PC-9 (cell line): ENCODE results near the gene APELA. TPM values are rescaled to one million over a fixed set of nuclear protein-coding genes. Genes with fewer than 3 reads are reported as not detected.

Source experiments
- BruUV-seq: library from RNA; stranded (reverse); fragments of 400-500 nt; replicated peaks from 2 replicates; lab custom pipeline; 2021; lab: Mats Ljungman, UMichigan
- CTCF ChIA-PET: fragments of 300-600 bp; sonication (Branson Sonifier 250); formaldehyde crosslinking; loops from one replicate; lab custom pipeline; 2022; ENCODE audit warnings: antibody characterized with exemption; lab: Charles Lee
- POLR2A ChIA-PET: fragments of 300-600 bp; sonication (Branson Sonifier 250); formaldehyde crosslinking; loops from one replicate; lab custom pipeline; 2022; ENCODE audit warnings: antibody characterized with exemption; ENCODE audit not compliant: unreplicated experiment; lab: Charles Lee
- DNase-seq, 2 experiments: peaks; one replicate each; pipeline versions ENCODE4 v3.0.0 to v3.0.0-alpha.2; 2015 to 2022; ENCODE audit warnings: mixed read lengths in 1 of 2
- H2AFZ ChIP-seq: fragments of 200-600 bp; sonication (generic); 2 replicates; pipeline ENCODE4 v1.8.1; 2017; ENCODE audit warnings: antibody characterized with exemption
- H3F3A ChIP-seq: fragments of 200-600 bp; sonication (generic); 2 replicates; pipeline ENCODE4 v1.8.1; 2017; ENCODE audit warnings: antibody characterized with exemption, mild to moderate bottlenecking, low read depth; ENCODE audit not compliant: insufficient read depth
- H3K27ac ChIP-seq: fragments of 200-600 bp; sonication (generic); 2 replicates; pipeline ENCODE4 v1.6.1; 2016; ENCODE audit warnings: mixed run types
- H3K27me3 ChIP-seq: fragments of 200-600 bp; sonication (generic); 2 replicates; pipeline ENCODE4 v1.6.1; 2016; ENCODE audit warnings: low read depth, mixed run types; ENCODE audit not compliant: insufficient read depth
- H3K36me3 ChIP-seq: fragments of 200-600 bp; sonication (generic); 2 replicates; pipeline ENCODE4 v1.6.1; 2016; ENCODE audit warnings: low read depth, mixed run types
- H3K4me1 ChIP-seq: fragments of 200-600 bp; sonication (generic); replicated peaks from 2 replicates; pipeline ENCODE4 v1.6.1; 2016; ENCODE audit warnings: mixed run types; ENCODE audit not compliant: insufficient read depth
- H3K4me2 ChIP-seq: fragments of 200-600 bp; sonication (generic); 2 replicates; pipeline ENCODE4 v1.6.1; 2017; ENCODE audit warnings: mixed run types
- H3K4me3 ChIP-seq: fragments of 200-600 bp; sonication (generic); 2 replicates; pipeline ENCODE4 v1.6.1; 2016; ENCODE audit warnings: mixed run types
- H3K79me2 ChIP-seq: fragments of 200-600 bp; sonication (generic); 2 replicates; pipeline ENCODE4 v1.6.1; 2017; ENCODE audit warnings: low read depth, mixed run types
- H3K9me2 ChIP-seq: fragments of 200-600 bp; sonication (generic); 2 replicates; pipeline ENCODE4 v1.8.1; 2017; ENCODE audit warnings: mild to moderate bottlenecking; ENCODE audit not compliant: insufficient read depth
- H3K9me3 ChIP-seq: fragments of 200-600 bp; sonication (generic); 2 replicates; pipeline ENCODE4 v1.8.1; 2016; ENCODE audit warnings: low read depth; ENCODE audit not compliant: insufficient read depth
- H4K20me1 ChIP-seq: fragments of 200-600 bp; sonication (generic); 2 replicates; pipeline ENCODE4 v1.8.1; 2017; ENCODE audit not compliant: insufficient read depth
- EZH2 ChIP-seq: fragments of 200-600 bp; sonication (generic); IDR thresholded peaks from 2 replicates; pipeline ENCODE4 v1.8.0; 2017; ENCODE audit warnings: antibody characterized with exemption, low read depth
- intact Hi-C: fragments of 100-400 bp; cut with micrococcal nuclease; formaldehyde crosslinking; loops from one replicate; pipeline ENCODE4 v1.10.0; 2022; ENCODE audit not compliant: unreplicated experiment
- total RNA-seq: library from RNA; stranded (reverse); gene quantifications from 2 replicates; pipeline ENCODE4 v1.2.3, GENCODE V29; 2021
- TF ChIP-seq, protein P1 (sequence below): fragments of 200-600 bp; sonication (generic); conservative IDR thresholded peaks from 2 replicates; pipeline ENCODE4 v1.6.1; 2017; ENCODE audit warnings: mixed run types, antibody characterized with exemption, mild to moderate bottlenecking, moderate library complexity

Gene APELA
- total RNA-seq, 1 experiment from 2014 or later: not detected

DNA sequence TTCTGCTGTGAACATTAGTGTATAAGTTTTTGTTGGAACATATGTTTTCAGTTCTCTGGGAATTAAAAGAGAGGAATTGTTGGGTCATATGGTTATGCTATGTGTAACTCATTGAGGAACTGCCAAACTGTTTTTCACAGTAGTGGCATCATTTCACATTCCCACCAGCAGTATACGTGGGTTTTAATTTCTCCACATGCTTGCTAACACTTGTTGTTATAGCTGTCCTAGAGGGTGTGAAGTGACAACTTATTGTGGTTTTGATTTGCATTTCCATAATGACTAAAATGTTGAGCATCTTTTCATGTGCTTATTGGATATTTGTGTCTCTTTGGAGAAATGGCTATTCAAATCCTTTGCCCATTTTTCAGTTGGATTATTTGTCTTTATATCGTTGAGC lies 13.7 kb downstream of the APELA start:
- intact Hi-C loops: no loop called here
- H4K20me1 ChIP-seq: no peaks in the 10 kb centered on the region
- H3K27me3 ChIP-seq: no peaks in the 10 kb centered on the region
- no peaks in the 10 kb centered on the region for H3K9me2 ChIP-seq
- no TSS peak for BruUV-seq
- no peak overlapping the region for H2AFZ ChIP-seq
- CTCF ChIA-PET: no interaction called here
- POLR2A ChIA-PET: no interaction called here
- no peaks in the 10 kb centered on the region for H3F3A ChIP-seq
- no peak overlapping the region for H3K27ac ChIP-seq
- no peak overlapping the region for H3K4me3 ChIP-seq
- H3K36me3 ChIP-seq: no peaks in the 10 kb centered on the region
- H3K9me3 ChIP-seq: no peaks in the 10 kb centered on the region
- no peak for DNase-seq
- no peak overlapping the region for H3K4me2 ChIP-seq
- H3K4me1 ChIP-seq: no peaks in the 10 kb centered on the region
- H3K79me2 ChIP-seq: no peaks in the 10 kb centered on the region
- TF ChIP-seq, protein P1, sequence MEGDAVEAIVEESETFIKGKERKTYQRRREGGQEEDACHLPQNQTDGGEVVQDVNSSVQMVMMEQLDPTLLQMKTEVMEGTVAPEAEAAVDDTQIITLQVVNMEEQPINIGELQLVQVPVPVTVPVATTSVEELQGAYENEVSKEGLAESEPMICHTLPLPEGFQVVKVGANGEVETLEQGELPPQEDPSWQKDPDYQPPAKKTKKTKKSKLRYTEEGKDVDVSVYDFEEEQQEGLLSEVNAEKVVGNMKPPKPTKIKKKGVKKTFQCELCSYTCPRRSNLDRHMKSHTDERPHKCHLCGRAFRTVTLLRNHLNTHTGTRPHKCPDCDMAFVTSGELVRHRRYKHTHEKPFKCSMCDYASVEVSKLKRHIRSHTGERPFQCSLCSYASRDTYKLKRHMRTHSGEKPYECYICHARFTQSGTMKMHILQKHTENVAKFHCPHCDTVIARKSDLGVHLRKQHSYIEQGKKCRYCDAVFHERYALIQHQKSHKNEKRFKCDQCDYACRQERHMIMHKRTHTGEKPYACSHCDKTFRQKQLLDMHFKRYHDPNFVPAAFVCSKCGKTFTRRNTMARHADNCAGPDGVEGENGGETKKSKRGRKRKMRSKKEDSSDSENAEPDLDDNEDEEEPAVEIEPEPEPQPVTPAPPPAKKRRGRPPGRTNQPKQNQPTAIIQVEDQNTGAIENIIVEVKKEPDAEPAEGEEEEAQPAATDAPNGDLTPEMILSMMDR: no peak
- TF ChIP-seq EZH2: no peak

DNA sequence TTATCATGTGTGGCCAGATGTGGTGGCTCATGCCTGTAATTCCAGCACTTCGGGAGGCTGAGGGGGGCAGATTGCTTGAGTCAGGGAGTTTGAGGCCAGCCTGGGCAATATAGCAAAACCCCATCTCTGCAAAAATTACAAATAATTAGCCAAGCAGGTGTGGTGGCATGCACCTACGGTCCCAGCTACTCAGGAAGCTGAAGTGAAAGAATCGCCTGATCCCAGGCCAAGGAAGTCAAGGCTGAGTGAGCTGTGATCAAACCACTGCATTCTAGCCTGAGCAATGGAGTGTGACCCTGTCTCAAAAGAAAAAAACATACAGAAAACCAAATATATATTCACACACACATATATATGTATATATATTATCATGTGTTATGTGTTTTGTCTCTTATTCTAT lies 15.0 kb downstream of the APELA start:
- ChIA-PET CTCF (no interaction called here), POLR2A (no interaction called here)
- H2AFZ ChIP-seq: no peak overlapping the region
- no peak for DNase-seq
- no TSS peak for BruUV-seq
- H3K36me3 ChIP-seq: no peaks in the 10 kb centered on the region
- H3K4me1 ChIP-seq: no peaks in the 10 kb centered on the region
- no peaks in the 10 kb centered on the region for H3F3A ChIP-seq
- no peak overlapping the region for H3K4me2 ChIP-seq
- H3K27me3 ChIP-seq: no peaks in the 10 kb centered on the region
- intact Hi-C loops: no loop called here
- H4K20me1 ChIP-seq: no peaks in the 10 kb centered on the region
- no peaks in the 10 kb centered on the region for H3K9me3 ChIP-seq
- TF ChIP-seq, protein P1: no peak
- no peak for TF ChIP-seq EZH2
- no peak overlapping the region for H3K4me3 ChIP-seq
- H3K9me2 ChIP-seq: no peaks in the 10 kb centered on the region
- H3K79me2 ChIP-seq: no peaks in the 10 kb centered on the region
- no peak overlapping the region for H3K27ac ChIP-seq

DNA sequence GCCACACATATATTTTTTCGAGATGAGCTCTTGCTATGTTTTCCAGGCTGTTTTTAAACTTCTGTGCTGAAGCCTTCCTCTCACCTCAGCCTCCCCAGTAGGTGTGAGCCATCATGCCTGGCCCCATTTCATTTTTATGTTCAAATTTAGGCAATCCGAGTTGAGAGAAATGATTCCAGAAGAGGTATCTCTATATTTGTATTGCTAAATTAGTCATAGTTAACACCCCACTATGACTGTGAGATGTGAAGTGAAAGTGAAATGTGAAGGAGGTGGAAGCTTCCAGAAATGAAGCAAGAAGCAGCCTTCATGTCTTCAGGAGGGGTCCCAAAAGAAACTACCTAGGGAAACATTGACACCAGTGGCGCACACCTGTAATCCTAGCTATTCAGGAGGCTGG lies 17.7 kb downstream of the APELA start:
- no peaks in the 10 kb centered on the region for H3K36me3 ChIP-seq
- TF ChIP-seq, protein P1: no peak
- no peak for TF ChIP-seq EZH2
- no peaks in the 10 kb centered on the region for H3K27me3 ChIP-seq
- H3K4me1 ChIP-seq: no peaks in the 10 kb centered on the region
- no peaks in the 10 kb centered on the region for H3K9me2 ChIP-seq
- no peak overlapping the region for H2AFZ ChIP-seq
- BruUV-seq: no TSS peak
- ChIA-PET POLR2A (interaction anchor here (0.7 kb wide), 1 partner anchor 123 kb away, joined by 4 read pairs; no protein-coding TSS in a partner anchor), CTCF (no interaction called here)
- no peak overlapping the region for H3K27ac ChIP-seq
- no peak for DNase-seq
- no peak overlapping the region for H3K4me3 ChIP-seq
- H3F3A ChIP-seq: no peaks in the 10 kb centered on the region
- no peaks in the 10 kb centered on the region for H4K20me1 ChIP-seq
- no peaks in the 10 kb centered on the region for H3K79me2 ChIP-seq
- H3K4me2 ChIP-seq: no peak overlapping the region
- intact Hi-C loops: no loop called here
- H3K9me3 ChIP-seq: no peaks in the 10 kb centered on the region
